Inflammatory macrophage treated with lipopolysaccharide for 1 hour (primary cell): ENCODE results near the gene UMPS.

Experiments used
- DNase-seq, 2 donors: peaks; one replicate each; pipeline ENCODE4 v3.0.0-alpha.2; 2020 to 2022

UMPS gene

DNA sequence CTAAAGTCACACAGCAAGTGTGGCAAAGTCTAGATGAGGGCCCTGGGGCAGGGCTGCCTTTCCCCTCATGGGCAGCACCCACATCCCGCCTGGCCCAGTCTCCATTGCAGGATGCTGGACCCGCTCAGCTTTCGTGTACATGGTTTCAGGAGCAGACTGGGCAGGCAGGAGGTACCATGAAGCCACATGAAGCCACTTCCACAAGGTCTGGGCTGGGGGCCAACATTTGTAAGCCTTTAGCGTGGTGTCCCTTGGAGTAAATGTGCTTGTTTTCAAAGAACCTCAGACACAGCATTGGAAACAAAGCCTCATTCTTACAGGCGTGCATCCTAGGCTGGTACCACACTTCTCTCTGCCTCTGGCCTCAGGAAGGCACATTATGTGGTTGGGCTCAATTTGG lies 34.5 kb downstream of the UMPS start:
- no peak for DNase-seq

- no peak for DNase-seq
Observed at GRCh38 chr3:124765197-124765840, 35.1 kb downstream of the UMPS start.

GRCh38 chr3:124766113-124767095 lies 36.2 kb downstream of the UMPS start:
- no peak for DNase-seq

DNA sequence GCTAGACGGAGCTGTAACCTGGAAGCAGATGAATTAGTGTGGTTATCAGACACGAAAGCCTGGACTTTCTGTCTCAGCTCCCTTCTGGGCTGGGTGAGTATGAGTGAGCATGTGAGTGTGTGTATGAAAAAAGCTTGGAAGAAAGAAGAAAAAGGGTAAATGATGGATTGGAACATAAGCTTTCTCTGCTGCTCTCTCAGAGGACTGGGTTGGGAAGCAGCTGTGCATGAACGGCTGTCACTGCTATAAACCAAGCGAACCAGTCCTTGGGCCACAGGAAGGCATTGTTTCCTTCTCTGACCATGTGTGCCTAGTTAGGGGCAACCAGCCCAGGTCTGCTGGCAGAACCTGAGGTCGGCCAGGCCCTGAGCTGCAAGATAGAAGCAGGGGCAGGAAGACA lies 37.0 kb downstream of the UMPS start:
- no peak for DNase-seq

- DNase-seq, result no peak
Observed at GRCh38 chr3:124767691-124768090, 37.4 kb downstream of the UMPS start.

DNA sequence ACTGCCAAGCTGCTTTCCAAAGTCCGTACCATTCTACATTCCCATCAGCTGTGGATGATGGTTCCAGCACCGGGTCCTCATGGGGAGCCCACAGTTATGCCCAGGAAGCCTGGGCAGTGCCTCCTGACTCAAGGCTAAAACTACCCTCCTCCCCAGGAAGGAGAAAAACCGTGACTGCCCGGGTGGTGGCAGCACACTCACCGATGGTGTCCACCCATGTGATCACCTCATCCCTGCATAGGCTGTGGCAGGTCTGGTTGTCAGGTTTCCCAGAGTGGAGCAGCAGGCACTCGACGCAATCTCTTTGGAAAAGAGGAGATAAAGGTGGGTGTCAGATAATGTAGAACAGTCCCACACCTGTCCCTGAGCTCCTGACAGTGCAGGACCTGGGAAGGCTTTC lies 38.6 kb downstream of the UMPS start:
- DNase-seq, result peak in 1 of 2 donors; percentile 34

DNA sequence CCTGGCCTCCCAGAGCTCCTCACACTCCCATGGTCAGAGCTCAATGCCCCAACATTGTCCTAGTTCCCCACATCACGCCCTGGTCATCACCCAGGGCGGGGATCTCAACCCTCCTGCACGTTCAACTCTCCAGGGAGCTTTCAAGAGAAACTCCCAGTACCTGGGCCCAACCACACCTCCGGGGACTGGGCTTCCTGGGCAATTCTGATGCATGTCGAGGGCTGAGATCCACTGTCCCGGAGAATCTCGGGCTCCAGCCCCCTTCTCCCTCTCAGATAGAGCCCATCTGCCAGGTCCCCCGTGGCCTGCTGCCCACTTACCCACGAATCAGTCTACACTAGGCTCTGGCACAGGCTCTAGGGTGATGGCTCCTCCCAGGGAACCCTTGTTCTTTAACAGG lies 39.2 kb downstream of the UMPS start:
- DNase-seq, result no peak

DNA sequence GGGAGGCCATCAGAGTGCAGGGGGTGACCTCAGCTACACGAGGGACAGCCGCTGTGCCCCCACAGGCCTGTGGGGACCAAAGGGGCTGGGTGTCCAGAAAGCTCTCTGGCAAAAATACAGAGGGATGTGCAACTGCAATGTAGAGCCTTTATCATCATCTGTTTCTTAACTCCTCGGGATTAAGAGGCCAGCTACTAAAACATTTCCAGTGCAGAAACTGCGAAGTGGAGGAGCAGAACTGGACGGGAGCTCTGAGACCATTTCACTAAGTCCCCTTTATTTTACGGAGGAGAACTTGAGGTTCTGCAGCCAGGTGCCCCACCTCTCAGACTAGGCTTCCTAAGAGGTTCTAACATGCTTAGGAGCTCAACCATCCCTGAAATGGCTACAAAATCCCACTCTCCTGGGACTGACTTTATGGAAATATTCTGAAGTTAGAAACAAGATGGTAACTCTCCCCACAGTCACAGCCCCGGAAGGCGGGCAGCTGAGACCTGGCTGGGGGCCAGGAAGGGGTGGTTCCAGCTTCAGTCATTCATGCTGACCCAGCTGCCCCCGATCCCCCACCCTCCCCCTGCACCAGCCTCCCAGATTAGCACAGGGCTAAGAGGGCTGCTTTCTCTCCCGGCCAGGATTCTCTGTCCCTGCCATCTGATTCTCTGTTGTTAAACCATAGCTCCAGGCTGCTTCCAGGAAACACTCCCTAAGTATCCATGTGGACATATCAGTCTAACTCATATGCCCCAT lies 40.3 kb downstream of the UMPS start:
- DNase-seq, result no peak

GRCh38 chr3:124771083-124771445 lies 40.8 kb downstream of the UMPS start:
- DNase-seq, result no peak

DNA sequence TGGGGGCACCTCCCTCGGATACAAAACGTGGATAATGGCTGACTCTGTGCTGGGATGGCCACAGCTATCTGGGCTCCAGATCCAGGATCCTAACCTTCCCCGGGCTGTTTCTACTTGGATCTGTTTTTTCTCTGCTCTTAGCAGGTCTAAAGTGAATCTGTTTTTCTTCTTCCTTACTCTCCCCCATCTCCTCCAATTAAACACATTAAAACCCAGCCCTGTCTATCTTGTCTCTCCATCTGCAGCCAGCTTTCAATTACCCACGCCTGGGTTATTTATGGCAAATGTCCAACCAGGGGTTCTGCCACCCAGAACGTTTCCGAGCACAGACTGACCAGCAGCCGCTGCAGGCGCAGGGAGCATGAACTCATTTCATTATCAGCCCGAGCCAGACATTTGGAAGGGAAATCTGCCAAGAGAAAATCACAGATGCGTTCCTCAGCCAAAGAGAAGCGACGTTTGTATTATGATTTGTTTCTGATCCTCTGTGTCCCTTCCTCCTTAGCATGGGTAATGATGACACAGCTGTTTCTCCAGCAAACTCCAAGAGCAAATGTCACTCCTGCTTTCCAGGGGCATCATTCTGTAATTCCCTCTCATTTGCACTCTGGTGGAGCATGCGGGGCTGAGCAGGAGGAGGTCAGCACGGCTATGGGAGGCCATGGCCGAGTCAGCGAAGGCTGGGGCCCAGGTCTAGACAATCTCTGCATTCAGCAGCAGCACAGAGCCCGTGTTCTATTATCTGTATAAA lies 42.0 kb downstream of the UMPS start:
- no peak for DNase-seq

- no peak for DNase-seq
Observed at GRCh38 chr3:124773351-124774326, 43.4 kb downstream of the UMPS start.

GRCh38 chr3:124774327-124774718 lies 44.1 kb downstream of the UMPS start:
- DNase-seq, result no peak

GRCh38 chr3:124774841-124775402 lies 44.7 kb downstream of the UMPS start:
- DNase-seq, result no peak

- no peak for DNase-seq
Observed at GRCh38 chr3:124775877-124776276, 45.6 kb downstream of the UMPS start.

DNA sequence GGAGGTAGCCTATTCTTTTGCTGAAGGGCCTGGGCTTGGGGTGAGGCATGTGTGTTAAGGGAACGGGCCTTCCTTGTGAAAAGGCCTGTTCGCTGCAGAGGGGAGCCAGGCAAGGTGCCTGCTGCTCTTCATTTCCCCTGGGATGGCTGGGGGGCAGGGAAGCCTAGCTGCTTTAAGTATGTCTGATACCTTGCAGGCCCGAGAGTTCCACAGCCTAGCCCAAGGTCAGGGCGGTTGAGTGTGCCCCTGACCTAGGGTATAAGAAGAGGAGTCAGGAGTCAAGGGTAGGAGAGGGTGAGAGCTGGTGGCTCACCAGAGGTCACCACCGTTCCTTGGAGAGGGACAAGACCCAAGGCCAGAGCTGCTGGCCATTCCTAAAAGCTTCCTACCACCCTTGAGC lies 46.6 kb downstream of the UMPS start:
- no peak for DNase-seq

DNA sequence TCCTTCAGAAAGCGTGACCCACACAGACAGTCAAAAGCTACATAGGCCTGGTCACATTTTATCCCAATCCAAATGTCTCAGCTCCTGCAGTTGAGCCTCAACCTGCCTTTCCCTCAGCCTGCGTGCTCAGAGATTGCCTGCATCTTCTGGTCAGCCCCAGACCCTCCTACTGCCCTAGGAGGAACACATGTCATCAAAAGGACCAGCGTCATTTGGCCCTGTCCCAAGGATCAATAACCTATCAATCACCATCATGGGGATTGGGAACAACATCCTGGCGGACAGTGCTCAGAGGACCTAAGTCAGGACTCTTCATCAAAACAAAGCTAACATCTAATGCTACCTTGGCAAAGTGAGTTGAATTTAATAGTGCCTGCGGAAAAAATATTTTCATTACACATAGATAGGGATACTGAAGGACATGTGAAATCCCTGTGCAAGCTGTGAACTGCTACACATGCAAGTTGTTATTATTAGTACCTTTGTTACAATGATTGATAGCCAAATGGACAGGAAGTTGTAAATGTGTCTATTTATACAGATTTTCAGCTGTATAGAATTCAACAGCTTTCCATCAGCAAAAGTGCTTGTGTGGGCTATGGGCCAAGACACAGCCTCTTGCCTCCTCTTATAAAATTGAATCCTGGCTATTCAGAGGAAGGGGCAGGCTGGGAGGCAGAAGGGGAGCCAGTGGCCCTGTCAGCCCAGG lies 47.7 kb downstream of the UMPS start:
- DNase-seq, result no peak

- DNase-seq, result no peak
Observed at GRCh38 chr3:124779116-124779515, 48.9 kb downstream of the UMPS start.

DNA sequence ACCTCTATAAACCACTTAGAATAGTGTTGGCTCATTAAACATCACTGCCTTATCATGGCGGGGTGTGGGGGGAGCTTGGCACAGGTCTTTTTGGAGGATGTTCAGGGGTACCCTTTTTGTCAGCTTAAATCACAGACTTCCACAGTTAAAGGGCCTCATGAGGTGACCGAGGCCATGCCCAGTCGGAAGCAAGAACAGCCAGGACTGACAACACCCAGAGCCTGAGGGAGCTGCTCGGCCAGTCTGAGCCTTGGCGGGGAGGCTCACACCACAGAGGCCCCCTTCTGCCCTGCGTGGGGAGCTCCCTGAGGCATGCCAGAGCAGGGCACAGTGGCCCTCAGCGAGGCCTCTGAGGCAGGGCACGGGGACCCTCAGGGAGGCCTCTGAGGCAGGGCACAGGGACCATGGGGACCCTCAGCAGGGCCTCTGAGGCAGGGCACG lies 49.5 kb downstream of the UMPS start:
- DNase-seq, result no peak

- no peak for DNase-seq
Observed at GRCh38 chr3:124780356-124780755, 50.1 kb downstream of the UMPS start.

GRCh38 chr3:124780761-124781475 lies 50.7 kb downstream of the UMPS start:
- no peak for DNase-seq
